COLO668 (cell line): ENCODE results near the gene POLN.
"Not testable (repeated sequence)": the region's sequence is repeated elsewhere in the genome, so short reads cannot be mapped to it uniquely, and the experiment has no call there.

Source experiments
- DNase-seq: peaks from one replicate; lab custom pipeline; 2025; ENCODE audit not compliant: unreplicated experiment; lab: John Stamatoyannopoulos, UW

The POLN gene

GRCh38 chr4:2044542-2045517 is 197.1 kb downstream of the POLN start:
- DNase-seq: no peak

- no peak for DNase-seq
Measured at GRCh38 chr4:2044119-2044485, 197.8 kb downstream of the POLN start.

- no peak for DNase-seq
Measured at GRCh38 chr4:2043396-2044118, 198.4 kb downstream of the POLN start.

- no peak for DNase-seq
Measured at GRCh38 chr4:2042947-2043395, 198.9 kb downstream of the POLN start.

- peak; percentile 35 for DNase-seq
Measured at GRCh38 chr4:2042204-2042946, 199.5 kb downstream of the POLN start.

- peak; percentile 55 for DNase-seq
Measured at GRCh38 chr4:2041239-2042130, 200.4 kb downstream of the POLN start.

GRCh38 chr4:2040391-2041238 is 201.3 kb downstream of the POLN start:
- no peak for DNase-seq

- no peak for DNase-seq
Measured at GRCh38 chr4:2036866-2037265, 205.1 kb downstream of the POLN start.

GRCh38 chr4:2036327-2036726 is 205.6 kb downstream of the POLN start:
- DNase-seq: no peak

- not testable (repeated sequence) for DNase-seq
Measured at GRCh38 chr4:2031161-2031560, 210.8 kb downstream of the POLN start.

- DNase-seq: not testable (repeated sequence)
Measured at GRCh38 chr4:2027120-2027519, 214.8 kb downstream of the POLN start.

- no peak for DNase-seq
Measured at GRCh38 chr4:2025817-2026216, 216.1 kb downstream of the POLN start.

GRCh38 chr4:2024683-2025082 is 217.2 kb downstream of the POLN start:
- DNase-seq: no peak
